Ascending aorta (tissue), 2 donors: ENCODE measurements around the gene LSM5. TPM values are rescaled to one million over a fixed set of nuclear protein-coding genes. Genes with fewer than 3 reads are reported as not detected.

Experiments used
- DNase-seq, 2 donors: peaks; one replicate each; pipeline ENCODE4 v3.0.0-alpha.2; 2019; ENCODE audit warnings: low spot score in 2 of 2
- H3K27ac ChIP-seq, 2 donors: fragments of 200-600 bp; sonication (generic); one replicate each; pipeline ENCODE4 v1.5.1; 2016 to 2017; ENCODE audit warnings: mild to moderate bottlenecking in 1 of 2
- H3K27me3 ChIP-seq: fragments of 200-600 bp; sonication (generic); one replicate; pipeline ENCODE4 v1.5.1; 2017
- H3K36me3 ChIP-seq, 2 donors: fragments of 200-600 bp; sonication (generic); one replicate each; pipeline ENCODE4 v1.5.1; 2016
- H3K4me1 ChIP-seq, 2 donors: fragments of 200-600 bp; sonication (generic); one replicate each; pipeline ENCODE4 v1.5.1; 2016 to 2017; ENCODE audit warnings: mild to moderate bottlenecking in 1 of 2
- H3K4me3 ChIP-seq, 2 donors: fragments of 200-600 bp; sonication (generic); one replicate each; pipeline ENCODE4 v1.5.1; 2016 to 2017; ENCODE audit warnings: mild to moderate bottlenecking in 1 of 2
- H3K9me3 ChIP-seq, 2 donors: fragments of 200-600 bp; sonication (generic); one replicate each; pipeline ENCODE4 v1.5.1; 2016
- intact Hi-C: fragments of 100-400 bp; cut with DNase I; formaldehyde crosslinking; loops from one replicate; pipeline ENCODE4 v1.15.1; 2023
- total RNA-seq: library from RNA; depleted of rRNA; stranded (reverse); fragments of >200 nt; gene quantifications from one replicate; pipeline ENCODE4 v1.1.0, GENCODE V29; 2016
- TF ChIP-seq, protein P1 (sequence below), 3 experiments: fragments of 200-600 bp in 2 of 3; fragments of 450-650 bp in 1 of 3; sonication (generic) in 2 of 3; IDR thresholded peaks; one replicate each; pipeline ENCODE4 v1.5.1; 2016 to 2019; ENCODE audit warnings: antibody characterized with exemption in 3 of 3, mild to moderate bottlenecking in 1 of 3, moderate library complexity in 1 of 3

LSM5 gene
- total RNA-seq, 1 donor from 2014 or later: 20.5 TPM

DNA sequence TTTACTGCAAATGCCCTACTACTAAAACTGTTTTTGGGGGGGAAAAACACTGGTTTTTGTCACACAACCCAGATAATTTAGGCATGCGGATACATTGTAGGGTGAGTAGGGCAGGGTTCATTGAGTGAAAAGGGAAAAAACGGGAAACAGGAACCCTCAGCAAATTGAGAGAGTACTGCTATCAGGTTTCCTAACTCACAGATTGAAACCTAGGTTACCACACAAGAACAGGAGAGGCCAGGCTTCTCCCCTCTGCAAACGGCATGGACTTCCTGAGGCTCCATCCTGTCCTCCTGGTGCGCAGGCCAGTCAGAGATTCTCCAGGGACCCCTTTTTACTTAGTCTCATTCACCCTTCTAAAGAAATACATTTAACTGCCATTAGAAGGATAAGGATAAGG lies 35.7 kb upstream of the LSM5 start:
- DNase-seq: no peak
- intact Hi-C loops: no loop called here
- TF ChIP-seq, protein P1, sequence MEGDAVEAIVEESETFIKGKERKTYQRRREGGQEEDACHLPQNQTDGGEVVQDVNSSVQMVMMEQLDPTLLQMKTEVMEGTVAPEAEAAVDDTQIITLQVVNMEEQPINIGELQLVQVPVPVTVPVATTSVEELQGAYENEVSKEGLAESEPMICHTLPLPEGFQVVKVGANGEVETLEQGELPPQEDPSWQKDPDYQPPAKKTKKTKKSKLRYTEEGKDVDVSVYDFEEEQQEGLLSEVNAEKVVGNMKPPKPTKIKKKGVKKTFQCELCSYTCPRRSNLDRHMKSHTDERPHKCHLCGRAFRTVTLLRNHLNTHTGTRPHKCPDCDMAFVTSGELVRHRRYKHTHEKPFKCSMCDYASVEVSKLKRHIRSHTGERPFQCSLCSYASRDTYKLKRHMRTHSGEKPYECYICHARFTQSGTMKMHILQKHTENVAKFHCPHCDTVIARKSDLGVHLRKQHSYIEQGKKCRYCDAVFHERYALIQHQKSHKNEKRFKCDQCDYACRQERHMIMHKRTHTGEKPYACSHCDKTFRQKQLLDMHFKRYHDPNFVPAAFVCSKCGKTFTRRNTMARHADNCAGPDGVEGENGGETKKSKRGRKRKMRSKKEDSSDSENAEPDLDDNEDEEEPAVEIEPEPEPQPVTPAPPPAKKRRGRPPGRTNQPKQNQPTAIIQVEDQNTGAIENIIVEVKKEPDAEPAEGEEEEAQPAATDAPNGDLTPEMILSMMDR (IDR thresholded peaks at IDR 0.05): no peak
- Histone ChIP-seq H3K4me3 (no peak overlapping the region), H3K4me1 (no peaks in the 10 kb centered on the region), H3K36me3 (no peaks in the 10 kb centered on the region), H3K27me3 (no peaks in the 10 kb centered on the region), H3K9me3 (no peaks in the 10 kb centered on the region), H3K27ac (no peak overlapping the region)

- no peak overlapping the region for H3K27ac ChIP-seq
- H3K36me3 ChIP-seq: no peaks in the 10 kb centered on the region
- H3K4me1 ChIP-seq: no peaks in the 10 kb centered on the region
- H3K9me3 ChIP-seq: no peaks in the 10 kb centered on the region
- TF ChIP-seq, protein P1 (IDR thresholded peaks at IDR 0.05): no peak
- no peak overlapping the region for H3K4me3 ChIP-seq
- intact Hi-C loops: no loop called here
- no peak for DNase-seq
- no peaks in the 10 kb centered on the region for H3K27me3 ChIP-seq
These were observed 34.5 kb upstream of the LSM5 start for GRCh38 chr7:32524631-32525030.

GRCh38 chr7:32522746-32523530 lies 32.8 kb upstream of the LSM5 start:
- Histone ChIP-seq H3K4me1 (no peaks in the 10 kb centered on the region), H3K4me3 (no peak overlapping the region), H3K27ac (no peak overlapping the region), H3K36me3 (no peaks in the 10 kb centered on the region), H3K27me3 (no peaks in the 10 kb centered on the region), H3K9me3 (no peaks in the 10 kb centered on the region)
- intact Hi-C loops: no loop called here
- TF ChIP-seq, protein P1 (IDR thresholded peaks at IDR 0.05): no peak
- no peak for DNase-seq

DNA sequence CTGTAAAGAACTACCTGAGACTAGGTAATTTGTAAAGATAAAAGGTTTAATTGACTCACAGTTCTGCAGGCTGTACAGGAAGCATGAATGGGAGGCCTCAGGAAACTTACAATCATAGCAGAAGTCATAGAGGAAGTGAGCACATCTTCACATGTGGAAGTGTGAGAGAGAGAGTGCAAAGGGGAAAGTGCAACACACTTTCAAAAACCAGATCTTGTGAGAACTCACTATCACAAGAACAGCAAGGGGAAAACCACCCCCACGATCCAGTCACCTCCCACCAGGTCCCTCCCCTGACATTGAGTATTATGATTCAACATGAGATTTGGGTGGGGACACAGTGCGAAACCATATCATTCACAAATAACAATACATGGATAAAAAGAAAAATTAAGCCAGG lies 29.6 kb upstream of the LSM5 start:
- H3K4me3 ChIP-seq: no peak overlapping the region
- H3K4me1 ChIP-seq: no peaks in the 10 kb centered on the region
- H3K27me3 ChIP-seq: no peaks in the 10 kb centered on the region
- H3K9me3 ChIP-seq: no peaks in the 10 kb centered on the region
- TF ChIP-seq, protein P1 (IDR thresholded peaks at IDR 0.05): no peak
- H3K36me3 ChIP-seq: no peaks in the 10 kb centered on the region
- H3K27ac ChIP-seq: no peak overlapping the region
- intact Hi-C loops: no loop called here
- no peak for DNase-seq

DNA sequence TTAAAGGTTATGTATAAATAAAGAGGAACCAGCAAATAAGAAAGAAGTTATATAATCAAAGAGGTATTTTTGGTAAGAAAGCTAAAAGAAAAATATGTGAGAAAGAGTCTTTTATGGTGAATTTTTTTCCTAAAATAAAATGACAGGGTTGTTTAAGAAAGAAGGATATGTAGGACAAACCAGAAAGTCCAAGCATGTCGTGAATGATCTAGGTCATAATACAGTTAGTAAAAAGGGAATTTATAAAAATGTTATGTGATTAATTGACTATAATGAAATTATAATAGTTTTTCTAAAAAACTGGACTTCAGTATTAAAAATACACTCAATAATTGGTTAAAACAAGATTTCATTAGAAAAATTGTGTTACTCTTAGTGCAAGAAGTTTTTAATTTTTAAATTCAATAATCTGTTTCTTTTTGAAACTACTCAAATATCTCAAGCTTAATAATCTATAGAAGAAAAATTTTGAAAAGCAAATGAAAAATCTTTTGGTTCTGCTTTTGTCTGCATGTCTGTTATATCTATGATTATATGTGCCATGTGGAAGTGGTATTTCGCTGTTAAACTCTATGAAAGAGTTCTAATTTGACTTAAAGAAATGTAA lies 28.5 kb upstream of the LSM5 start:
- Histone ChIP-seq H3K4me3 (no peak overlapping the region), H3K4me1 (no peaks in the 10 kb centered on the region), H3K27me3 (no peaks in the 10 kb centered on the region), H3K36me3 (no peaks in the 10 kb centered on the region), H3K27ac (no peak overlapping the region), H3K9me3 (no peaks in the 10 kb centered on the region)
- no peak for DNase-seq
- TF ChIP-seq, protein P1 (IDR thresholded peaks at IDR 0.05): no peak
- intact Hi-C loops: no loop called here
